CD14-positive monocyte (primary cell): Measurements from ENCODE around the gene MYCBP2. TPM values are rescaled to one million over a fixed set of nuclear protein-coding genes. Genes with fewer than 3 reads are reported as not detected.

Experiments used
- DNase-seq, 3 donors: peaks; one replicate each; pipeline ENCODE4 v3.0.0-alpha.2; 2011 to 2022
- H2AFZ ChIP-seq: 2 replicates; pipeline ENCODE4 v1.6.0; 2012; ENCODE audit warnings: mild to moderate bottlenecking, low read depth, low read length, inconsistent platforms; ENCODE audit not compliant: insufficient read depth, poor library complexity, severe bottlenecking
- H3K27ac ChIP-seq, 2 donors: 1 replicate in 1 of 2; 2 replicates in 1 of 2; pipeline ENCODE4 v1.5.1; 2012 to 2013; ENCODE audit warnings: low read length in 2 of 2, control low read depth in 1 of 2, inconsistent platforms in 1 of 2, low read depth in 1 of 2, mild to moderate bottlenecking in 1 of 2
- H3K27me3 ChIP-seq, 2 donors: one replicate each; pipeline versions ENCODE4 v1.6.0 to v1.6.1; 2011 to 2013; ENCODE audit warnings: low read length in 2 of 2; ENCODE audit not compliant: control insufficient read depth in 2 of 2, insufficient read depth in 2 of 2
- H3K36me3 ChIP-seq, 2 donors: replicated peaks in 1 of 2; 1 replicate in 1 of 2; 2 replicates in 1 of 2; pipeline versions ENCODE4 v1.5.1 to v1.6.1; 2012 to 2013; ENCODE audit warnings: low read length in 2 of 2, control low read depth in 1 of 2, inconsistent platforms in 1 of 2, mild to moderate bottlenecking in 1 of 2; ENCODE audit not compliant: insufficient read depth in 2 of 2, control insufficient read depth in 1 of 2
- H3K4me1 ChIP-seq, 2 donors: 1 replicate in 1 of 2; 2 replicates in 1 of 2; pipeline versions ENCODE4 v1.5.1 to v1.6.1; 2012 to 2013; ENCODE audit warnings: low read length in 2 of 2, control low read depth in 1 of 2, inconsistent platforms in 1 of 2, mild to moderate bottlenecking in 1 of 2, moderate library complexity in 1 of 2; ENCODE audit not compliant: insufficient read depth in 2 of 2, control insufficient read depth in 1 of 2
- H3K4me2 ChIP-seq: replicated peaks from 2 replicates; pipeline ENCODE3; 2012; ENCODE audit warnings: low read length, moderate library complexity, mild to moderate bottlenecking; ENCODE audit not compliant: poor library complexity, severe bottlenecking; ENCODE audit errors: extremely low read depth
- H3K4me3 ChIP-seq, 3 experiments: fragments of 200-600 bp in 1 of 3; sonication (generic) in 1 of 3; replicated peaks in 1 of 3; 1 replicate in 2 of 3; 2 replicates in 1 of 3; pipeline ENCODE4 v1.5.1; 2011 to 2013; ENCODE audit warnings: low read length in 3 of 3, mild to moderate bottlenecking in 3 of 3, control low read depth in 2 of 3, low read depth in 2 of 3, inconsistent platforms in 1 of 3, moderate library complexity in 1 of 3
- H3K79me2 ChIP-seq: 2 replicates; pipeline ENCODE4 v1.6.0; 2012; ENCODE audit warnings: mild to moderate bottlenecking, control low read depth, inconsistent platforms, low read length, moderate library complexity; ENCODE audit not compliant: insufficient read depth
- H3K9ac ChIP-seq: 2 replicates; pipeline ENCODE4 v1.6.0; 2017; ENCODE audit warnings: low read length, mild to moderate bottlenecking; ENCODE audit not compliant: insufficient read depth, poor library complexity, severe bottlenecking
- H3K9me3 ChIP-seq, 2 donors: replicated peaks in 1 of 2; 1 replicate in 1 of 2; 2 replicates in 1 of 2; pipeline versions ENCODE4 v1.5.1 to v1.6.1; 2012 to 2013; ENCODE audit warnings: low read length in 2 of 2, control low read depth in 1 of 2; ENCODE audit not compliant: control insufficient read depth in 1 of 2, insufficient read depth in 1 of 2
- H4K20me1 ChIP-seq: 2 replicates; pipeline ENCODE4 v1.6.0; 2012; ENCODE audit warnings: mild to moderate bottlenecking, low read length, control low read depth, moderate library complexity; ENCODE audit not compliant: insufficient read depth
- H3K27ac Mint-ChIP-seq, 7 donors: one replicate each; pipeline ENCODE4 v1.8.0; 2020; ENCODE audit warnings: mild to moderate bottlenecking in 7 of 7, mixed read lengths in 7 of 7, moderate library complexity in 6 of 7, inconsistent platforms in 2 of 7
- H3K27me3 Mint-ChIP-seq, 3 donors: one replicate each; pipeline ENCODE4 v1.8.0; 2021 to 2022; ENCODE audit warnings: low read depth in 3 of 3, mild to moderate bottlenecking in 3 of 3, mixed read lengths in 3 of 3, moderate library complexity in 3 of 3, inconsistent platforms in 1 of 3
- H3K36me3 Mint-ChIP-seq, 2 donors: one replicate each; pipeline ENCODE4 v1.8.0; 2020; ENCODE audit warnings: mixed read lengths in 2 of 2, inconsistent platforms in 1 of 2, mild to moderate bottlenecking in 1 of 2
- H3K4me1 Mint-ChIP-seq: one replicate; pipeline ENCODE4 v1.8.0; 2020; ENCODE audit warnings: mild to moderate bottlenecking, mixed read lengths
- H3K4me3 Mint-ChIP-seq, 2 donors: one replicate each; pipeline ENCODE4 v1.8.0; 2020; ENCODE audit warnings: mild to moderate bottlenecking in 2 of 2, mixed read lengths in 2 of 2, moderate library complexity in 1 of 2
- H3K9me3 Mint-ChIP-seq, 7 donors: one replicate each; pipeline ENCODE4 v1.8.0; 2020 to 2022; ENCODE audit warnings: mixed read lengths in 7 of 7, mild to moderate bottlenecking in 6 of 7, moderate library complexity in 6 of 7, inconsistent platforms in 2 of 7
- CTCF ChIP-seq: fragments of 200-600 bp; IDR thresholded peaks from one replicate; pipeline ENCODE4 v1.8.0; 2022; ENCODE audit warnings: antibody characterized with exemption, mild to moderate bottlenecking
- WGBS: methylation state at CpG from one replicate; pipeline ENCODE4 v1.1.5; 2013; ENCODE audit warnings: missing lambda C conversion rate; ENCODE audit not compliant: insufficient coverage; 5-methylcytosine and 5-hydroxymethylcytosine counted together
- intact Hi-C, 2 donors: fragments of 100-400 bp; cut with micrococcal nuclease; formaldehyde crosslinking; loops; one replicate each; pipeline versions ENCODE4 v1.15.0 to v1.15.1; 2023
- polyA plus RNA-seq, 3 donors: library from polyadenylated mRNA; depleted of rRNA in 1 of 3; unstranded in 2 of 3; stranded (reverse) in 1 of 3; fragments of 300-500 nt in 2 of 3; fragments of >200 nt in 1 of 3; fragmentation: Illumina TruSeq in 2 of 3; gene quantifications; 1 replicate in 2 of 3; 2 replicates in 1 of 3; pipeline ENCODE4 v1.2.3, GENCODE V29; 2012 to 2021

The MYCBP2 gene
- polyA plus RNA-seq, 3 donors: 7.6 to 51.5 (median 14.4) TPM

- Histone ChIP-seq H3K4me1 (no peaks in the 10 kb centered on the region), H3K27ac (no peak overlapping the region), H2AFZ (no peak overlapping the region), H3K79me2 (no peaks in the 10 kb centered on the region), H4K20me1 (no peaks in the 10 kb centered on the region), H3K27me3 (no peaks in the 10 kb centered on the region), H3K4me2 (no peak overlapping the region), H3K9me3 (peaks cover 0 to 2% of the 10 kb centered on the region in 2 donors), H3K4me3 (no peak overlapping the region), H3K36me3 (no peaks in the 10 kb centered on the region), H3K9ac (no peak overlapping the region)
- no CpG with 5 or more reads among the region's 4 CpGs for WGBS
- Mint-ChIP-seq H3K4me1 (no peaks in the 10 kb centered on the region), H3K4me3 (no peak overlapping the region), H3K27ac (no peak overlapping the region), H3K36me3 (peaks cover 0 to under 1% of the 10 kb centered on the region in 2 donors), H3K9me3 (peaks cover 0 to 9% (median 2%) of the 10 kb centered on the region in 7 donors), H3K27me3 (peaks cover 0 to 3% (median 2%) of the 10 kb centered on the region in 3 donors)
- no peak for TF ChIP-seq CTCF
- intact Hi-C loops: no loop called here
- no peak for DNase-seq
Measured at GRCh38 chr13:77033717-77034302, 293.1 kb downstream of the MYCBP2 start.

GRCh38 chr13:77031656-77032243 is 295.1 kb downstream of the MYCBP2 start:
- H3K36me3 ChIP-seq: no peaks in the 10 kb centered on the region
- peaks cover 0 to 7% of the 10 kb centered on the region in 2 donors for H3K4me1 ChIP-seq
- no peaks in the 10 kb centered on the region for H4K20me1 ChIP-seq
- no peaks in the 10 kb centered on the region for H3K27me3 ChIP-seq
- Mint-ChIP-seq H3K36me3 (peaks cover 0 to 2% of the 10 kb centered on the region in 2 donors), H3K9me3 (peaks cover 0 to 6% (median 3%) of the 10 kb centered on the region in 7 donors), H3K27ac (peak overlapping the region in 1 of 7 donors; percentile 50), H3K27me3 (peaks cover 2 to 7% (median 5%) of the 10 kb centered on the region in 3 donors), H3K4me1 (peaks cover 12% of the 10 kb centered on the region), H3K4me3 (no peak overlapping the region)
- H3K79me2 ChIP-seq: peaks cover 6% of the 10 kb centered on the region
- H3K27ac ChIP-seq: no peak overlapping the region
- no peak overlapping the region for H2AFZ ChIP-seq
- intact Hi-C loops: no loop called here
- no peak overlapping the region for H3K4me3 ChIP-seq
- H3K9ac ChIP-seq: no peak overlapping the region
- H3K4me2 ChIP-seq: no peak overlapping the region
- DNase-seq: no peak
- 100% methylated on average over 1 of the region's 6 CpGs for WGBS
- no peak for TF ChIP-seq CTCF
- peaks cover 0 to 2% of the 10 kb centered on the region in 2 donors for H3K9me3 ChIP-seq
